HG02870 (cell line): ENCODE results near the gene STARD4.

Source experiments
- ATAC-seq: cut with Tn5 transposase; IDR thresholded peaks from one replicate; pipeline ENCODE4 v1.9.1; 2021; ENCODE audit warnings: mild to moderate bottlenecking, moderate library complexity; ENCODE audit not compliant: unreplicated experiment

The STARD4 gene

DNA sequence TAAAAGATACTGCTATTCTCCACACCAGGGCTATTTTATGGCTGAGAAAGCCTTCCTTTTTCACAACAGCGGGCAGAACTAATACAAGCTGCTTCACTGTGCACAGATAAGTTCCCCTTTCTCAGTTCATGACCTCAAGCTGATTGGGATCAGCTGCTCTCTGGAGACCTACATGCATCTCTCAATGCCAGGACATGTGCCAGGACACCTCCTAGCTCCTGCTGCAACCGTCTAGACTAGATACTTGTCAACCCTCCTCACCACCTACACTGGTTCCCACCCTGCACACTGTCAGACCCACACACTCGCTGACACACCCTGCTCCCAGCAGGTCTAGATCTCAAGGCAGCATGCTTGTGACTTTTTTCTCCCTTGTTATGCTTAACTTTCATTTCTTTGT, 39.8 kb downstream of the STARD4 start:
- ATAC-seq, result peak; percentile 56

DNA sequence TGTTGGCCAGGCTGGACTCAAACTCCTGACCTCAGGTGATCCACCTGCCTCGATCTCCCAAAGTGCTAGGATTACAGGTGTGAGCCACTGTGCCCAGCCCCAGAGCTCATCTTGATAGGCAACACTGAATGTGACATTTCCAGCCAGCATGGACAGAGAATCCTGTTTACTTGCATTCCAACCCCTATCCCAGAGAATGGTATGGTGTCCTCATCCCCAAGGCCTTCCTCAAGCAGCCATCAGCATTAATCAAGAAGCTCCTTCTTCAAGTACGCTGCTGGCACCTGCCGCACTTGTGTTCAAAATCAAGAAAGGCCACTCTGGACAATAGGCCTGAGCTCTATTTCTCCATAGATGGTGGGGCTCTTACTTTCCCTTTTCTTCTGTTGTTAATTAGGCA, 40.2 kb downstream of the STARD4 start:
- no peak for ATAC-seq

DNA sequence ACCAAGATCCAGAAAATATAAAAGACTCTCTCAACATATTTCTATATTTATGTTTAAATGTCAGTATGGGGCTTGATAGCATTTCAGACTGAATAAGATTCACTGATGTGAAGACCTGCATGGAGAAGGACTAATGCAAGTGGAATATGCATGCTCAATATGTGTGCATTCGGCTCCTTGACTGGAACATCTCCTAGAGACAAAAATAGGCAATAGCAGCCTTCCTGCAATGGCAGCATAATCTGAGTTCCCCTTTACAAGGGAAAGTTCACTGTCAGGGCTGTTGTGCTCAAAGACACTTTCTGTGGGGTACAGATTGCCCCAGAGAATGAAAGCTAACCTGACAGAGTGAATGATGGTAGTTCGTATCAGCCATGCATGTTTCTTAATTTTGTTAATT, 42.4 kb downstream of the STARD4 start:
- no peak for ATAC-seq

DNA sequence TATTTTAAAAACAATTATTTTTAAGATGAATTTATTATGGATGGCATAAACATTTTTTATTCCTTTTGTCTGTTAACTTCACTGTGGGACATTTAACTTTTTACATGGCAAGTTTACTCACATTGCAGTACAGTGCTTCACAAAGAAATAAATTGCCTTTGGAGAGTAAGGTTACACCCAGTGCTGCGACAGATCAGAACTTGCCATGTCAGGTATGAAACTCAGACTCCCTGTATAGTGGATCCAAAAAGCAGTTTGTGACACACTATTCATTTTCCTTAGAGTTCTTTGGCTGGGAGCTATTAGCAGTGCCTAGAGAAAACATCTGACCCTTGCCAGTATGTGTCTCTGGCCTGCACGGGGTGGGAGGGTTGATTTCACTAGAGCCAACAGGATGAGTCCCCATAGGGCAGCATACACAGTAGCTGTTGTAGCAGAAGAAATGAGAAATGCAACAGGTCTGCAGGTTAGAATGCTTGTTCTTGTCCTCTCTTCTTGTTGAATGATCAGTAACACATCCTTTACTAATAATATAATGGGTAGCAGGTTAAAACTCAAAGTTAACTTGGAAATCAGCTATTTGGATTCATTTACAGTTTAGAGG, 42.9 kb downstream of the STARD4 start:
- no peak for ATAC-seq

DNA sequence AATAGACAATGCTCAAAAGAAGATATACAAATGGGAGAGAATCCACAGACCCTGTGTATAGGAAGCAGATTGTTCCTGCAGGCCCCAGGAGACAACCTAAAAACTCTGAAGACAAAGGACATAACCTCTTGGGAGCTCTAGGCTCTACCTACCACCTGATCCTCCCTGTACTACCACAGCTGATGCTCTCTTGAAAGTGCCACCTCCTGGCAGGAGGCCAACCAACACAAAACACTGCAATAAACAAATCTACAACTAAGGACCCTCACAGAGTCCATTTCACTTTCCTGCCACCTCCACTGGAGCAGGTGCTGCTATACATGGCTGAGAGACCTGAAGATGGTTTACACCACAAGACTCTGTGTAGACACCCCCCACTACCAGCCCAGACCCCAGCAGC, 49.0 kb downstream of the STARD4 start:
- no peak for ATAC-seq

DNA sequence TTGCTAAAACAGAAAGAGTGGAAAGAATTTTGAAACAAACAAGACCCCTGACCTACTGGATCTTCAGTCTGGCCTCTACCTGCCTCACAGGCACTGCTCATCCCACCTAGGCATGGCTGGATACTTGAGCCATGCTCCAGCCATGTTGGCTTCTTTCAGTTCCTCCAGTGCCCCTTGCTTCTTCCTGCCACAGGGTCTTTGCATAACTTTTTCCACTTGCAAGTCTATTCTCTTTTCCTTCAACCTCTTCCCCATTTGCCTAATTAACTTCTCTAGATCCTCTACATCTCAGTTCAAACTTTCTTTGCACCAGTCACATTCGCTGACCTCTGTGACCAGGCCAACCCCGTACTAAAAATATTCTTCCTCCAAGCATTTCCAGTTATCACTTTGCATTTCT, 50.4 kb downstream of the STARD4 start:
- ATAC-seq, result no peak

DNA sequence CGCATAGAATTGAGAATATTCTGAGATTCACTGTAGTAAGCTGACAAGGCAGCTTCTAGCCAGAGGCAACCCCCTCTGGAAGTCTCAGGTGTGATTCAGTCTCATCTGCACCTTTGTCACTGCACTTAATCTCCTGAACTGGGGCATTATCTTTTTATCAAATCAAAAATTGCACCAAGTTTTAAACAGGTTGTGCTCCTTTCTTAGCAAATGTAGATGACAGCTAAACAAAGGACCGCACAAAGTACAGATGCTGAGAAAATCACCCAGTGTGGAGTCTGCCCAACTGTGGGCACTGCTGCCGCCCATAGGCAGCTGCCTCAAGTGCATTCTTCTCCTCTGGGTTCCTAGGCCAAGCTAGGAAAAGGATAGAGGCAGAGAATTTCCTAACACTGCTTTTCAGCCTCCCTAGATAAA, 51.1 kb downstream of the STARD4 start:
- ATAC-seq, result no peak

DNA sequence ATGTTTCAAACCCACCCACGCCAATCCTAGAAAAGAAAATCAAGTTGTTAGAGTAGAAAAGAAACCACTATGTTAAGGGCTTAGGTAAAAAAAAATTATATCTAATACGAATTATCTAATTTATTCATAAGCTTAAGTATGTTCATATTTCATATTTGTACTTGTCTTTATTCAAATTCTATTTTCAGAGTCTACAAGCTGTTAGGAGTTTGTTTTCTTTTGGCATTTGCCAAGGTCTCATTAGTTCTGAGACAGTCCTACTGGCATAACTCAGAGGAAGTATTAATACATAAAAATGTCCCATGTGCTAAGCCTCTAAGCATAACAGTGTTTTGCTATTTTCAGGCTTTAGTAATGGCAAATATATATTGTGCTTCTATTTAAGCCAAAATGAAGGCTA, 57.6 kb downstream of the STARD4 start:
- no peak for ATAC-seq

DNA sequence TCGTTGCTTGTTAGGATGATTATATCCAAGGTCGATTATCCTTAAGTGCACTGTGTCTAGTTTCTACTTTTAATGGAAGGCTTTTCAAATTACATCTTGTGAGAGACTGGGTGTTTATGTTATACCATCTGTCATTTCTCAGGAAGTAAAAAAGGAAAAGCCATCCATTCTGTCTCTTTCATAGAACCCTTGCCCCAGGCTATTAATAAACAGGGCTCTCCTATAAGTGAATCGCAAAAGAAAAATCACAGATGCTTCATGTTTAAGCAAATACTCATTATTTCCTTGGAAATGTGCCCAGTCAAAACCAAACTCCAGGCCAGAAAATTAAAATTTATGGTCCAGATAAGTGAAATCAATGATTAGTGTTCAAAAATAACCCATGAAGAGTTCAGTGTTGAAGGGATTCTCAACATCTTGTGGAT, 58.1 kb downstream of the STARD4 start:
- ATAC-seq, result no peak

DNA sequence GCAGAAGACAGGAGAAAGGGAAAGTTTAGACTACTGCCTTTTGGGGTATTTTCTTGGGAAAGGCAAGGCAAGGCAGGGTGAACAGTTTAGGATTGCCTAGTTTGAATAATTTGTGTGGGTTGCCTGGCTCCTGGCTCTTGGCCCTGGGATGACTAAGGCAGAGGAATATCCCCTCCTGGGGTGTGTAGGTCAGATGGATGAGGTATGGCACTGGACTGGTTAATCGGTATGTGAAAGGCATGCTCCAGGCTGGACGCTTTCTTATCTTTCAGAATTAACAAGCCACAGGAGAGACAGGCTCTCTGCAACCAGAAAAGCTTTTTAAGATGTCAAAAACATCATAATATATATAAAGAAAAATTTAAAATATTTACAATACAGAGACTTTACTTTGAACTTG, 58.6 kb downstream of the STARD4 start:
- no peak for ATAC-seq

DNA sequence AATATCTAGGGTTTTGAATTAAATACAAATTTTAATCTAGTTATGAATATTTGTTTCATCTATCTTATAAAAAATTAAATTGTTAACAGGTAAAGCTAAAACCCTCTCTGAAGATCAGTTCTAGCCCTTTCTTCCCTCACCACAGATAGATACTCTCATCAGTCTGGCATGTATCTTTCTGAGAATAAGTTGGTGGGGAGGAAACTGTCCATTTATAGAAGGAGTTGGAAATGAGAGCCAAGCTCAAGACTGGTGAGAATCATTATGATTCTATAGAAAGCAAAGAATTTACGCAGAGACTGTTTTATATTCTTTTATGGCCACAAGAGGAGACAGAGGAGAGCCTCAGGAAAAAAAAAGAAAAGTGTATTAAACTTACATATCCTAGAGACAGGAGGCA, 59.0 kb downstream of the STARD4 start:
- ATAC-seq, result no peak

DNA sequence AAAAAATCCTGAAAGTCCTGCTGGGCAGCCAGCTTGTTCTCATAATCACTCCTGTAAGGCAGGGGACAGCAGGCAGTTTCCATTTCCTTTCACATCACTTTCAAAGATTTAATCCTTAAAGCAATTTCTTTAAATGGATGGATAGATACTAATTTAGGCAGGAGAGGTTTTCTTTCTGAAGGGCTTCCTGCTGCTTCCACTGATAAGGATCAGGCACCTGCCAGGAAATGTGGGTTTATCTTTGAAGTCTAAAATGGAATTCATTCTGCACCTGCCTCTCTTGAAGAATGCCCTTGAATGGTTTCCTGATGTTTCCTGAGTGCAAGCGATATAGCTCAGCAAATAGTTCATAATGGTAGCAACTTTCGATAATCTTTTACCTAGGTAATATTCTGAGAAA, 64.5 kb downstream of the STARD4 start:
- ATAC-seq, result no peak

DNA sequence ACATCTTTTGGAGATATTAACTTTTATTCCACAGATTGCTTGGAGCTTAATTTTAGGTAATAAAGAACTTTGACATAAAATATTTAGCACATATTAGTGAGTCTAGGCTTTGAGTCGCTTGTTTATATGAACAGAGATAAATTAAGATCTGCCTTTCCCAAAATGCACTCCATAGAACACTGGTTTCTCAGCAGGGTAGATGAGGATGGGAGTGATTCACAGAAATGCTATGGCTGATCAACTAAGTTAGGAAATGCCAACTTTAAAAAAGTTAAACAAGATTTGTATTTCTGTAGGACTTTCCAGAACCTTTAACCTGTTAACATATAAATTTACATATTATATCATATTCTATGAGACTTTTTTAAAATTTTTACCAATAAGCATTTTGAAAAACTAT, 65.2 kb downstream of the STARD4 start:
- ATAC-seq, result no peak
